ENCODE data around the gene MSI1. TPM values are rescaled to one million over a fixed set of nuclear protein-coding genes. Genes with fewer than 3 reads are reported as not detected.

Gene MSI1
- total RNA-seq, 2 experiments from 2014 or later = not detected

- no peaks in the 10 kb centered on the region for H3K36me3 ChIP-seq (ENCODE audit: insufficient read depth, low read length)
- H3K9me2 ChIP-seq (ENCODE audit: insufficient read depth, low read length) = no peaks in the 10 kb centered on the region
- H2AFZ ChIP-seq (ENCODE audit: low read length) = no peak overlapping the region
- TF ChIP-seq EZH2phosphoT487 (IDR thresholded peaks at IDR 0.05; ENCODE audit: borderline replicate concordance, low read depth, low read length) (no peak), CTCF (conservative IDR thresholded peaks at IDR 0.05; ENCODE audit: low read length) (no peak)
- no peaks in the 10 kb centered on the region for H3K79me2 ChIP-seq (ENCODE audit: insufficient read depth, low read depth, low read length)
- intact Hi-C loops (cut with micrococcal nuclease; ENCODE audit: unreplicated experiment) = no loop called here
- no peaks in the 10 kb centered on the region for H4K20me1 ChIP-seq (ENCODE audit: insufficient read depth, low read length)
- BruUV-seq (replicated peaks) = no TSS peak
- H3K9me3 ChIP-seq (ENCODE audit: low read length) = no peaks in the 10 kb centered on the region
- H3K4me3 ChIP-seq (ENCODE audit: low read depth, low read length, poor library complexity, severe bottlenecking) = no peak overlapping the region
- no peak for DNase-seq (ENCODE audit: low spot score)
- ChIA-PET POLR2A (interaction anchor here (0.5 kb wide), 1 partner anchor 325 kb away, joined by 3 read pairs; no protein-coding TSS in a partner anchor), CTCF (ENCODE audit: unreplicated experiment) (interaction anchor here (1.1 kb wide), 1 partner anchor 10 kb away, joined by 3 read pairs; no protein-coding TSS in a partner anchor)
- peaks cover 5% of the 10 kb centered on the region for H3K4me1 ChIP-seq (ENCODE audit: insufficient read depth, low read length, poor library complexity, severe bottlenecking)
- H3K27ac ChIP-seq (ENCODE audit: low read depth, low read length, poor library complexity, severe bottlenecking) = no peak overlapping the region
- H3K4me2 ChIP-seq (ENCODE audit: low read length) = no peak overlapping the region
These were observed 8.1 kb upstream of the MSI1 start for GRCh38 chr12:120376934-120377572.

DNA sequence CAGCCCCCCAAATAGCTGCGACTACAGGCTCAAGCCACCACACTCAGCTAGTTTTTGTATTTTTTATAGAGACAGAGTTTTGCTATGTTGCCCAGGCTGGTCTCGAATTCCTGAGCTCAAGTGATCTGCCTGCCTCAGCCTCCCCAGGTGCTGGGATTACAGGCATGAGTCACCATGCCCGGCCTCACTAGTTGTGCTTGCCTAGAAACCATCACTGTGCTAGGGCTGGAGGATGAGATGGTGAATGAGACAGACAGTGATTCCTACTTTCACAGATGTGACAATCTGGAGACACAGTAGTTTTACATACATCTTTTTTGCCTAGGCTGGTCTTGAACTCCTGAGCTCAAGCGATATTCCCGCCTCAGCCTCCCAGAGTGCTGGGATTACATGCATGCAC is 7.5 kb upstream of the MSI1 start:
- no peaks in the 10 kb centered on the region for H4K20me1 ChIP-seq (ENCODE audit: insufficient read depth, low read length)
- no peak overlapping the region for H3K27ac ChIP-seq (ENCODE audit: low read depth, low read length, poor library complexity, severe bottlenecking)
- no peak overlapping the region for H2AFZ ChIP-seq (ENCODE audit: low read length)
- intact Hi-C loops (cut with micrococcal nuclease; ENCODE audit: unreplicated experiment) = no loop called here
- DNase-seq (ENCODE audit: low spot score) = no peak
- peaks cover 5% of the 10 kb centered on the region for H3K4me1 ChIP-seq (ENCODE audit: insufficient read depth, low read length, poor library complexity, severe bottlenecking)
- ChIA-PET CTCF (ENCODE audit: unreplicated experiment) (interaction anchor here (1.1 kb wide), 1 partner anchor 9 kb away, joined by 3 read pairs; no protein-coding TSS in a partner anchor), POLR2A (interaction anchor here (0.5 kb wide), 1 partner anchor 325 kb away, joined by 3 read pairs; no protein-coding TSS in a partner anchor)
- H3K4me3 ChIP-seq (ENCODE audit: low read depth, low read length, poor library complexity, severe bottlenecking) = no peak overlapping the region
- no peaks in the 10 kb centered on the region for H3K9me2 ChIP-seq (ENCODE audit: insufficient read depth, low read length)
- TF ChIP-seq EZH2phosphoT487 (IDR thresholded peaks at IDR 0.05; ENCODE audit: borderline replicate concordance, low read depth, low read length) (no peak), CTCF (conservative IDR thresholded peaks at IDR 0.05; ENCODE audit: low read length) (no peak)
- BruUV-seq (replicated peaks) = no TSS peak
- no peaks in the 10 kb centered on the region for H3K36me3 ChIP-seq (ENCODE audit: insufficient read depth, low read length)
- no peaks in the 10 kb centered on the region for H3K9me3 ChIP-seq (ENCODE audit: low read length)
- no peak overlapping the region for H3K4me2 ChIP-seq (ENCODE audit: low read length)
- H3K79me2 ChIP-seq (ENCODE audit: insufficient read depth, low read depth, low read length) = no peaks in the 10 kb centered on the region

GRCh38 chr12:120376009-120376408 is 7.0 kb upstream of the MSI1 start:
- CTCF ChIA-PET (ENCODE audit: unreplicated experiment) = interaction anchor here (1.1 kb wide), 1 partner anchor 9 kb away, joined by 3 read pairs; no protein-coding TSS in a partner anchor
- POLR2A ChIA-PET = no interaction called here

More at GRCh38 chr12:120376009-120376408, 7.0 kb upstream of the MSI1 start:
- no peak overlapping the region for H3K4me3 ChIP-seq (ENCODE audit: low read depth, low read length, poor library complexity, severe bottlenecking)
- H3K9me3 ChIP-seq (ENCODE audit: low read length) = no peaks in the 10 kb centered on the region
- DNase-seq (ENCODE audit: low spot score) = no peak
- H3K9me2 ChIP-seq (ENCODE audit: insufficient read depth, low read length) = no peaks in the 10 kb centered on the region
- no peaks in the 10 kb centered on the region for H3K79me2 ChIP-seq (ENCODE audit: insufficient read depth, low read depth, low read length)
- no peaks in the 10 kb centered on the region for H3K36me3 ChIP-seq (ENCODE audit: insufficient read depth, low read length)
- intact Hi-C loops (cut with micrococcal nuclease; ENCODE audit: unreplicated experiment) = no loop called here
- no peak overlapping the region for H3K4me2 ChIP-seq (ENCODE audit: low read length)
- H4K20me1 ChIP-seq (ENCODE audit: insufficient read depth, low read length) = no peaks in the 10 kb centered on the region
- H2AFZ ChIP-seq (ENCODE audit: low read length) = no peak overlapping the region
- no peak for TF ChIP-seq EZH2phosphoT487 (IDR thresholded peaks at IDR 0.05; ENCODE audit: borderline replicate concordance, low read depth, low read length)
- TF ChIP-seq CTCF (conservative IDR thresholded peaks at IDR 0.05; ENCODE audit: low read length) = no peak
- H3K4me1 ChIP-seq (ENCODE audit: insufficient read depth, low read length, poor library complexity, severe bottlenecking) = peaks cover 5% of the 10 kb centered on the region
- BruUV-seq (replicated peaks) = no TSS peak
- H3K27ac ChIP-seq (ENCODE audit: low read depth, low read length, poor library complexity, severe bottlenecking) = no peak overlapping the region

Data from OCI-LY7 (cell line).